B cell (primary cell): ENCODE results near the gene HAGHL. TPM values are rescaled to one million over a fixed set of nuclear protein-coding genes. Genes with fewer than 3 reads are reported as not detected.
A peak's percentile ranks its signal among the peaks of the same experiment; 100 is the strongest.

ENCODE experiments used
- ATAC-seq: fragments of 200-7000 bp; cut with Tn5 transposase; one replicate; pipeline ENCODE4 v1.10.0; 2021; ENCODE audit warnings: low read depth, mild to moderate bottlenecking, moderate number of reproducible peaks, moderate library complexity
- CTCF ChIA-PET: fragments of 350-600 bp; sonication (Branson Sonifier 250); formaldehyde crosslinking; loops from one replicate; lab custom pipeline; 2021; ENCODE audit warnings: antibody characterized with exemption, inconsistent platforms; lab: Charles Lee
- POLR2A ChIA-PET: fragments of 350-600 bp; sonication (Branson Sonifier 250); formaldehyde crosslinking; loops from one replicate; lab custom pipeline; 2021; ENCODE audit warnings: antibody characterized with exemption; lab: Charles Lee
- DNase-seq: peaks from one replicate; pipeline ENCODE4 v3.0.0; 2013
- H2AFZ ChIP-seq: 2 replicates; pipeline ENCODE4 v1.6.1; 2012; ENCODE audit warnings: mild to moderate bottlenecking, low read depth, low read length; ENCODE audit not compliant: insufficient read depth, poor library complexity, severe bottlenecking
- H3K27ac ChIP-seq, 2 donors: 1 replicate in 1 of 2; 2 replicates in 1 of 2; pipeline ENCODE4 v1.5.1; 2012 to 2013; ENCODE audit warnings: low read length in 2 of 2, mild to moderate bottlenecking in 2 of 2, moderate library complexity in 1 of 2
- H3K27me3 ChIP-seq, 4 experiments: fragments of 200-600 bp in 1 of 4; sonication (generic) in 1 of 4; replicated peaks in 1 of 4; 1 replicate in 2 of 4; 2 replicates in 2 of 4; pipeline versions ENCODE4 v1.6.1 to v1.7.0; 2013 to 2016; ENCODE audit warnings: low read length in 3 of 4, mild to moderate bottlenecking in 2 of 4, mixed read lengths in 1 of 4, moderate library complexity in 1 of 4; ENCODE audit not compliant: insufficient read depth in 4 of 4, control insufficient read depth in 3 of 4; ENCODE audit errors: control extremely low read depth in 1 of 4
- H3K36me3 ChIP-seq, 2 experiments: replicated peaks in 1 of 2; 1 replicate in 1 of 2; 2 replicates in 1 of 2; pipeline versions ENCODE4 v1.6.1 to v1.7.1; 2013; ENCODE audit warnings: low read length in 1 of 2; ENCODE audit not compliant: insufficient read depth in 2 of 2, control insufficient read depth in 1 of 2; ENCODE audit errors: control extremely low read depth in 1 of 2, extremely low read depth in 1 of 2
- H3K4me1 ChIP-seq, 2 donors: fragments of 200-600 bp in 1 of 2; sonication (generic) in 1 of 2; 1 replicate in 1 of 2; 2 replicates in 1 of 2; pipeline versions ENCODE4 v1.5.1 to v1.6.1; 2013 to 2017; ENCODE audit warnings: low read length in 2 of 2; ENCODE audit not compliant: control insufficient read depth in 2 of 2, insufficient read depth in 2 of 2
- H3K4me2 ChIP-seq: replicated peaks from 2 replicates; pipeline ENCODE3; 2012; ENCODE audit warnings: mild to moderate bottlenecking, low read depth, low read length; ENCODE audit not compliant: poor library complexity, severe bottlenecking
- H3K4me3 ChIP-seq, 5 experiments: fragments of 200-600 bp in 1 of 5; sonication (generic) in 1 of 5; 1 replicate in 3 of 5; 2 replicates in 2 of 5; pipeline versions ENCODE4 v1.5.1 to v1.7.0; 2011 to 2016; ENCODE audit warnings: low read length in 4 of 5, mild to moderate bottlenecking in 4 of 5, low read depth in 2 of 5, control low read depth in 1 of 5, moderate library complexity in 1 of 5; ENCODE audit not compliant: insufficient read depth in 1 of 5; ENCODE audit errors: control extremely low read depth in 1 of 5, extremely low read depth in 1 of 5
- H3K79me2 ChIP-seq: fragments of 200-600 bp; sonication (generic); one replicate; pipeline ENCODE4 v1.6.0; 2016; ENCODE audit warnings: low read length; ENCODE audit not compliant: control insufficient read depth, insufficient read depth
- H3K9ac ChIP-seq: fragments of 200-600 bp; sonication (generic); 2 replicates; pipeline ENCODE4 v1.6.1; 2017; ENCODE audit warnings: mild to moderate bottlenecking, low read length, moderate library complexity
- H3K9me3 ChIP-seq, 3 donors: one replicate each; pipeline versions ENCODE4 v1.6.1 to v1.7.1; 2013; ENCODE audit warnings: low read length in 2 of 3; ENCODE audit not compliant: control insufficient read depth in 2 of 3, insufficient read depth in 1 of 3; ENCODE audit errors: control extremely low read depth in 1 of 3
- H4K20me1 ChIP-seq: 2 replicates; pipeline ENCODE4 v1.6.0; 2012; ENCODE audit warnings: mild to moderate bottlenecking, low read length; ENCODE audit not compliant: insufficient read depth, control insufficient read depth, poor library complexity, severe bottlenecking
- H3K27ac Mint-ChIP-seq: one replicate; pipeline ENCODE4 v1.8.0; 2021; ENCODE audit warnings: mixed read lengths
- H3K27me3 Mint-ChIP-seq: one replicate; pipeline ENCODE4 v1.8.0; 2021; ENCODE audit warnings: mixed read lengths
- H3K4me1 Mint-ChIP-seq: one replicate; pipeline ENCODE4 v1.8.0; 2021; ENCODE audit warnings: mixed read lengths
- H3K4me3 Mint-ChIP-seq: one replicate; pipeline ENCODE4 v1.8.0; 2021; ENCODE audit warnings: mixed read lengths
- H3K9me3 Mint-ChIP-seq: one replicate; pipeline ENCODE4 v1.8.0; 2022; ENCODE audit warnings: mixed read lengths; ENCODE audit not compliant: insufficient read depth
- EZH2 ChIP-seq: IDR thresholded peaks from 2 replicates; pipeline ENCODE4 v1.6.1; 2012; ENCODE audit warnings: borderline replicate concordance, low read depth, mild to moderate bottlenecking, moderate library complexity, low read length; ENCODE audit not compliant: insufficient read depth, poor library complexity, severe bottlenecking
- WGBS: methylation state at CpG from one replicate; pipeline ENCODE4 v1.1.5; 2013; ENCODE audit warnings: missing lambda C conversion rate; ENCODE audit not compliant: insufficient coverage; 5-methylcytosine and 5-hydroxymethylcytosine counted together
- intact Hi-C: fragments of 100-400 bp; cut with micrococcal nuclease; formaldehyde crosslinking; loops from one replicate; pipeline ENCODE4 v1.10.0; 2022
- polyA plus RNA-seq: library from polyadenylated mRNA; depleted of rRNA; stranded (reverse); fragments of >200 nt; gene quantifications from 2 replicates; pipeline ENCODE4 v1.2.3, GENCODE V29; 2012
- total RNA-seq, 2 donors: library from RNA; stranded (reverse); fragments of 120-200 nt in 1 of 2; gene quantifications; 1 replicate in 1 of 2; 2 replicates in 1 of 2; pipeline versions ENCODE4 v1.2.3 to v1.2.4, GENCODE V29; 2013 to 2022
- TF ChIP-seq, protein P1 (sequence below): fragments of 200-600 bp; IDR thresholded peaks from one replicate; pipeline ENCODE4 v1.8.0; 2022; ENCODE audit warnings: antibody characterized with exemption, mild to moderate bottlenecking

The HAGHL gene
- total and polyA plus RNA-seq, 2 donors (not counting 1 experiment from before 2014, with no cell fraction given): 32.3 to 87.1 TPM

DNA sequence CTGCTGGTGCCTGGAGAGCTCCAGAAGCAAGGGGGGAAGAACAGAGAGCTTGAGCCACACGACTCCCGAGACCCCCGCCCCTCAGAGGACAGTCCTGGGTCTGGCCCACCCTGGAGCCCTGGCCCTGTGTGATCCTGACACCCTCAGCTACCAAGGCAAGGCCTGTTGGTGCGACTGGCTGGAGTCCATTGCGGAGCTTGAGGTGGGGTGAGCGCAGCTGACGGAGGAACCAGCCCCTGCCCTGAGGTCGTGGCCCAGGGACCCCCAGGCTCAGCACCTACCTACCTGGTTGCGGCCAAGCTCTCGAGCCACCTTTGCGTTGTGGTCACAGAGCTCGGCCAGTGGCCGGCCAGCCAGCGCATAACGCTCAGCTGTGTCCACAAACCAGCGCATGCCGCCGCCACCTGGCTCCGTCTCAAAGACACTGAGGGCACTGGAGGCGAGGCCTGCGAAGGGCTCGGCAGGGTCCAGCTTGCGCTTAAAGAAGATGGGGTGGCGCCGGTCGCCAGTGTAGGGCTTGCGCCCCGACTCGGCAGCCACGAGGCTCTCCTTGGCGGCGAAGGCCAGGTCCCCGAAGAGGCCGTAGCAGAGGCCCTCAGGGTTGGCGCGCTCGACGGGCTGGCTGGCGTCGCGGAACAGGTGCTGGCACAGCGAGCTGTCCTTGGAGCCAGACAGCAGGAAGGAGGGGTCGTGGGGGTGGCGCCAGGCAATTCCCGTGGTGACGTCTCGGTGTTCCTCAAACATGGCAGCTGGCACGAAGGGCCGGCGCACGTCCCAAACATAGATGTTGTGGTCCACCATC lies 40.2 kb upstream of the HAGHL start:
- peaks cover 35% of the 10 kb centered on the region for H3K4me1 Mint-ChIP-seq
- H3K27ac ChIP-seq: no peak overlapping the region
- H3K79me2 ChIP-seq: peaks cover 41% of the 10 kb centered on the region
- ChIA-PET POLR2A (interaction anchor here (0.6 kb wide), 1 partner anchor 12 kb away, joined by 8 read pairs; no protein-coding TSS in a partner anchor), CTCF (no interaction called here)
- intact Hi-C loops: no loop called here
- peaks cover 0 to 26% of the 10 kb centered on the region in 2 experiments for H3K36me3 ChIP-seq
- no peak overlapping the region for H2AFZ ChIP-seq
- H3K4me3 Mint-ChIP-seq: no peak overlapping the region
- H3K27ac Mint-ChIP-seq: no peak overlapping the region
- H3K27me3 Mint-ChIP-seq: no peaks in the 10 kb centered on the region
- no peak overlapping the region for H3K4me3 ChIP-seq
- ATAC-seq: no peak
- peaks cover 0 to 11% (median 0%) of the 10 kb centered on the region in 3 donors for H3K9me3 ChIP-seq
- peaks cover 28 to 47% of the 10 kb centered on the region in 2 donors for H3K4me1 ChIP-seq
- no peak overlapping the region for H3K9ac ChIP-seq
- H3K4me2 ChIP-seq: no peak overlapping the region
- H4K20me1 ChIP-seq: peaks cover 24% of the 10 kb centered on the region
- no peak for DNase-seq
- TF ChIP-seq EZH2: no peak
- TF ChIP-seq, protein P1, sequence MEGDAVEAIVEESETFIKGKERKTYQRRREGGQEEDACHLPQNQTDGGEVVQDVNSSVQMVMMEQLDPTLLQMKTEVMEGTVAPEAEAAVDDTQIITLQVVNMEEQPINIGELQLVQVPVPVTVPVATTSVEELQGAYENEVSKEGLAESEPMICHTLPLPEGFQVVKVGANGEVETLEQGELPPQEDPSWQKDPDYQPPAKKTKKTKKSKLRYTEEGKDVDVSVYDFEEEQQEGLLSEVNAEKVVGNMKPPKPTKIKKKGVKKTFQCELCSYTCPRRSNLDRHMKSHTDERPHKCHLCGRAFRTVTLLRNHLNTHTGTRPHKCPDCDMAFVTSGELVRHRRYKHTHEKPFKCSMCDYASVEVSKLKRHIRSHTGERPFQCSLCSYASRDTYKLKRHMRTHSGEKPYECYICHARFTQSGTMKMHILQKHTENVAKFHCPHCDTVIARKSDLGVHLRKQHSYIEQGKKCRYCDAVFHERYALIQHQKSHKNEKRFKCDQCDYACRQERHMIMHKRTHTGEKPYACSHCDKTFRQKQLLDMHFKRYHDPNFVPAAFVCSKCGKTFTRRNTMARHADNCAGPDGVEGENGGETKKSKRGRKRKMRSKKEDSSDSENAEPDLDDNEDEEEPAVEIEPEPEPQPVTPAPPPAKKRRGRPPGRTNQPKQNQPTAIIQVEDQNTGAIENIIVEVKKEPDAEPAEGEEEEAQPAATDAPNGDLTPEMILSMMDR: no peak
- H3K9me3 Mint-ChIP-seq: no peaks in the 10 kb centered on the region
- WGBS: 98% methylated on average over 49 of the region's 51 CpGs
- H3K27me3 ChIP-seq: no peaks in the 10 kb centered on the region

DNA sequence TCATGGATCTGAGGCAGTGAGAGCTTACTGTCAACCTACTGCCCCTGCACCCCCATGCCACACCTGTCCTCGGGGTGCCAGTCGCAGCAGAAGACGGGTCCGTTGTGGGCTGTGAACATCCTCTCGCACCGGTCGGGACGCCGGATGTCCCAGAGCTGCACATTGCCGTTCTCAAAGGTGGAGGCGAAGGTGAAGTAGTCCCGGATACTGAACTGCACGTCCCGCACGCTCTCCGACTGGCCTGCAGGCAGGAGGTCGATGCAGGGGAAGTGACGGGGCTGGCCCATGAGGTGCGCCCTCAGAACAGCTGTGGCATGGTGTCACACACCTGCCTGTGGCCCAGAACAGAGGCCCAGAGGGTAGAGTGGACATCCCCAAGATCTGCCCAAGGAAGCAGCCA lies 39.4 kb upstream of the HAGHL start:
- Mint-ChIP-seq H3K27ac (no peak overlapping the region), H3K9me3 (no peaks in the 10 kb centered on the region), H3K27me3 (peaks cover 1% of the 10 kb centered on the region), H3K4me1 (peaks cover 28% of the 10 kb centered on the region), H3K4me3 (peak overlapping the region; percentile 23)
- H4K20me1 ChIP-seq: peaks cover 16% of the 10 kb centered on the region
- peaks cover 32% of the 10 kb centered on the region for H3K79me2 ChIP-seq
- no peak overlapping the region for H3K4me2 ChIP-seq
- peaks cover 25 to 41% of the 10 kb centered on the region in 2 donors for H3K4me1 ChIP-seq
- peaks cover 0 to 4% (median 0%) of the 10 kb centered on the region in 4 experiments for H3K27me3 ChIP-seq
- H3K4me3 ChIP-seq: no peak overlapping the region
- peaks cover 0 to 11% (median 0%) of the 10 kb centered on the region in 3 donors for H3K9me3 ChIP-seq
- H3K9ac ChIP-seq: no peak overlapping the region
- WGBS: 93% methylated on average over 19 of the region's 19 CpGs
- H2AFZ ChIP-seq: no peak overlapping the region
- no peak overlapping the region for H3K27ac ChIP-seq
- DNase-seq: no peak
- ChIA-PET POLR2A (interaction anchor here (0.6 kb wide), 1 partner anchor 12 kb away, joined by 8 read pairs; no protein-coding TSS in a partner anchor), CTCF (no interaction called here)
- intact Hi-C loops: no loop called here
- no peak for TF ChIP-seq EZH2
- TF ChIP-seq, protein P1: no peak
- ATAC-seq: no peak
- peaks cover 0 to 18% of the 10 kb centered on the region in 2 experiments for H3K36me3 ChIP-seq
